HuH-7 (cell line): ENCODE measurements around the gene CACNA1D.

ENCODE experiments used
- DNase-seq: peaks from one replicate; pipeline ENCODE4 v3.0.0; 2011; ENCODE audit warnings: low spot score

The CACNA1D gene

DNA sequence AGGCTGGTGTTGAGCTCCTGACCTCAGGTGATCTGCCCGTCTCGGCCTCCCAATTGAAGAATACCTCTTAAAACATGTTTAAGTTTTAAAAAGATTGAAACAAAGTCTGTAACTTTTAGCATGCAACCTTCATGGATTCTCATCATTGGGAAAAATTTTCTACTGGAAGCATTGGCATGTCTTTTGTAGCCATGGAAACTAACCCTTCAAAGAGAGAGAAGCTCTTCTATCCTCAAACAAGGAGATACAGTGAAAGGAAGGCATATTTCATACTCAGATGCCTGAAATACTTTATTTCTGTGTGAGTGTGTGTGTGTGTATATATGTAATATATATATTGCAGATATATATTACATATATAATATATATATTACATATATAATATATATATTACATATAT, 196.9 kb downstream of the CACNA1D start:
- DNase-seq = no peak

DNA sequence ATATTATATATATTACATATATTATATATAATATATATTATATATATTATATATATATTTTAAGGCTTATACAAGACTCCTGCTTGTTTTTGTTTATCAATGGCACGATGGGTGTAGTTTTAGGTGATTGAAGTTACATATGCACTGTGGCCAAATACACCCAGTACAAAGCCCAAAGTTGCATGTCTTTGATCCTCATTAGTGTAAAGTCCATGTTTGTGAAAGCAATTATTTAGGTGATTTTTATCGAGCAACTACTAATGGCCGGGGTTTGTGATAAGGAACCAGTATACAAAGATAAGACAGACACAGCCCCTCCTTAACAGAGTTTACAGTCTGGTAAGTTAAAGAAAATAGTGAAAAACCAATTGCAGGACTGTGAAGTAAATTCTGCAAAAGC, 197.5 kb downstream of the CACNA1D start:
- DNase-seq = no peak

DNA sequence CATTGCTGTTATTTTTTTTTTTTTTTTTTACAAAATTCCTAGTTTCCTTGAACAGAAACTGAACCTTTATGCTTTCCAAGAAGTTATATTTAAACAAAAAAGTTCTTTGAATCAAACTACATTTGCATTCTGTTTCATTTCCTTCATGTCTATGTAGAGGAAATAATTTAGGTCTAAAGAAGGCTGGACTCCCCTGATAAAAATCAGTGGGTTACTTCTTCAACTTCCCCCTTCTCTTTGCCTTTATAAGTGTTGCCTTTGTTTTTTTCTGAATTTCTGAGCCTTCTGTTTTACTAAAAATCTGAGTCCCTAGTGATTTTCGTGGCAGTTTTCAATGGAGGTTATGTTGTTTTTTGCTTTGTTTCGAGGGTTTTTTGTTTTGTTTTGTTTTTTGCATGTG, 199.0 kb downstream of the CACNA1D start:
- DNase-seq = no peak

DNA sequence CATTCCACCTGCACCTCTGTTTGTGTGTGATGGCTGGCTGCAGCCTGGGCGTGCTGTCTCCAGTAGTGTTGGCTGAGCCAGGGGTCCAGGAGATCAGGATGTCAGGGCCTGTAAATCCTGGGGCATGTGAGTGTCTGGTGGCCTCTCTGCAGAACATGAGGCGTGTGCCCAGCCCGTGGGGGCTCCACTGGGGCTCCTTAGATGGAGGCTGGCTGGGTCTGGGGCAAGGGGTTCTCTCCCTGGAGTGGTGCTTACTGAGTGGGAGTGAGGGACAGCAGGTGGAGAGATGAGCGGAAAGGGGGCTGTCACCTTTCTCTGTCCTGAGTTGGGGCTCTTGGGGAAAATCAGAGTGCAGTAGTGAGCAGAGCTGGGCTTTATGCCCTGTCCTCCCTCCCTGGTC, 199.6 kb downstream of the CACNA1D start:
- no peak for DNase-seq

DNA sequence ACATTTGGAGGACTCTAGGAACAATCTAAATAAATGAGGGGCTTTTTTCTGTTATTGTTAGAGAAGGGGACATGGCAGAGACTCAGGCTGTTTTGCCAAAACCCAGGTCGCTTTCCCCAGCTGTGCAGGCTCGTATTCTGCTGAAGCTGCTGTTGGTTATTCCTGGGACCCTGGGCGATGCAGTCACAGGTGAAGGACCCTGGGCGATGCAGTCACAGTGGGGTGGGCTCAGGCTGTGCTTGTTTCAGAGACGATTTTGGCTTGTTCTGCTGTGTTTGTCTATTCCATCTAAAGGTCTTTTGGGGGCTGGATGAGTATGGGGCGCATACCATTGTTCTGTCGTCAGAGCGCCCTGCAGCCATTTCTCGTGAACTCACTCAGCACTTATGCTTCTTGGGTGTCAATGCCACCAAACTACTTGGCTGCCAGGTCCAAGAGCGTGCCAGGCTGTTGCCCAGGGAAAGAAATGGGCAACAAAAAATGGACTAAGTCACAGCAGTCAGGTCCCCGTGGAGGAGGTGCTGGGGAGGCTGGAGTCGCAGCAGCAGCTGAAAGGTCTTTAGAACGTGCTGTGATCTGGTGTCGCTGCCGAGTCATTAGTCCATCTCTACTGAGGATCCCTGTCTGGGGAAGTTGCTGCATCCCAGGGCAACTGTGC, 200.4 kb downstream of the CACNA1D start:
- no peak for DNase-seq

DNA sequence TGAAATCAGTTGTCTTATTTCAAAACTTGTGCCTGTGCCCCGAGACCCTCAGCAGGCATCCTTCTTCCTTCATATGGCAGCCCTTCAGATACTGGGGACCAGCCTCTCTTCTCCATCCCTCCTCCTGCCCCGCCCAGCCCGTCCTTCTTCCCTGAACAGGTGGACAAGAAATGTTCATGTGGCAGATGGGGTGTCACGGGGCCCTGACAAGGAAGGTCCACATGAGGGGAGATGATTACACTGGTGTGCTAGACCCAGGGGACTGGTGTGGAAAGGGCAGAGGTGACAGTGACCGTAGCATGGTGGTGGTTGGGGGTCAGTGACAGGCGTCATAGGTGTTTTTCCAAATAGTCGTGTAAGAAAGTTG, 200.9 kb downstream of the CACNA1D start:
- DNase-seq = no peak

DNA sequence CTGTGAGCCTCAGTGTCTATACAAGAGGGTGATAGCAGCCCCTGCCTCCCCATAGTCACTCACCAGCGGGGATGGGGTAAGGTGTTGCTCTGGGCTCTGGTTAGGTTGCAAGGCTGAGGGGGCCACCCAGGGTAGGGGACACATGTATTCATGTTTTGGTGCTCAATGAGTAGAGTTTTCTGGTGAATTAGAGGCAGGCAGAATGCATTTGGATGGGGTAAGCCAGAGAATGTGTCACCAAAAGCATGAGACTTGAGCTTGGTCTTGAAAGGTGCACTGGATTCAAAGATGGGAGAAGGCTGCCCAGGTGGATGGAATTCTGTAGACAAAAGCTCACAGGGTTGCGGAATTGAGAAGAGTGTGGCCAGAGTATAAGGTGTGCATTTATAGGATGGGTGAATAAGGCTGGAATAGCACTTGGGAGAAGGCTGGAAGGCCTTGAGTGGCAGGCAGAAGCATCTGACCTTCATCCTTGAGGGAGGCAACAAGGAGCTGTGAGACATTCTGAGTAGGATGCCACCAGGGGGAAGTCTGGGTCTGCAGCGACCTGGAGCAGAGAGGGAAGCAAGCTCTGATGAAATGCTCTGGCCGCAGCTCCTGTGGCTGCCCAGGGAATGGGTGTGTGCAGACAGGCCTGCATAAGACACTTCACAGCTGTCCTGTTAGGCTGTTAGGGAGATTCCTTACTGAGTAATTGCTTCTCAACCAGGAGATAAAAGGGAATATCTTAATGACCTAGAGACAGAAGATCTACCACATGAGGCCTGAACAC, 202.2 kb downstream of the CACNA1D start:
- no peak for DNase-seq

DNA sequence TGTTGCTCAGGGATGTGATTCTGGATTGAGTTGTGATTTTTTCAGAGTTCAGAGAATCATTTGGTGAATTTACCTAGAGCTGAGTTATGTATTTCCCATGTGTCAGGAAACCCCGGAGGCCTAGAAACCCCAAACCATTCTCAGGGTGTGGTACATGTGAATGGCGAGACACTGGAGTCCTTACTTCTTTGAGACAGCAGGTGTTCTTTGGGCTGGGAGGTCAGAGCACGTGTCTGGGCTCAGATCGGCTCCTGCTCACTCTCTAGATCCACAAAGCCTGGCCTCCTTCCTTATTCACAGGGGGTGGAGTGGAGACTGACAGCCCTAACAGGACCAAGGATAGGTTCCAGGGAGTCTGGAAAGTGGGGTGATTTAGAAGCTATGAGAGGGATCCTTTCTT, 206.0 kb downstream of the CACNA1D start:
- DNase-seq = no peak

DNA sequence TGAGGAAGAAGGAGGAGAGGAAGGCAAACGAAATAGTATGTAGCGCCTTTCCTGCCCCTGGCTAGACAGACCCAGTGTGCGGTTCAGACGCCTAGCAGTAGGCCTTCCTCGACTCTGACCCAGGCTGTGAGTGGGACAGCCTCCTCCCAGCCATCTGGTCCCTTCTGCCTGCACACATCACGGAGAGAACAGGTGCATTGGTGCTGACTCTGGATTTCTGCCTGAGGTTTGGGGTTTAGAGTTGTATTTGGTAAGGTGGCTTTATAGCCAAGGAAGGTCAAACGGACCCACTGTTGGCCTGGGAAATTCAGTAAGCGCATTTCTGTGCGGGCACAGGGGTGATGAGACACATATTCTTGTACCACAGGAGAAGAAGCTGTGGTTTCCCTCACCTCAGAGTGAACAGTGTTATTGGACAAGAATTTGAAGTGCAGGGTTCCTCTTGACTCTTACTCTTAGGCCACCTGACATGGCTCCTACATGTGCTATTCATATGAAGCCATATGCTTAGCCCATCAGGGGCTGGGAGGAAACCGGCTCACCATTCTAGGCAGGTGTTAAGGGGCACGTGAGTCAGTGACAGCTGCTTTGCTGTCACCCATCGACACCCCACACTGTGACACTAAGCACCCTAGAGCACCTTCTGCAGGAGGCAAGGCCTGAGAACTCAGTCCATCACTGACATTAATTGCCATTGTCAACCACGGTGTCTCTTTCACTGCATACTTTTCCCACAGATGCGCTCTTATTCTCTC, 208.5 kb downstream of the CACNA1D start:
- no peak for DNase-seq

DNA sequence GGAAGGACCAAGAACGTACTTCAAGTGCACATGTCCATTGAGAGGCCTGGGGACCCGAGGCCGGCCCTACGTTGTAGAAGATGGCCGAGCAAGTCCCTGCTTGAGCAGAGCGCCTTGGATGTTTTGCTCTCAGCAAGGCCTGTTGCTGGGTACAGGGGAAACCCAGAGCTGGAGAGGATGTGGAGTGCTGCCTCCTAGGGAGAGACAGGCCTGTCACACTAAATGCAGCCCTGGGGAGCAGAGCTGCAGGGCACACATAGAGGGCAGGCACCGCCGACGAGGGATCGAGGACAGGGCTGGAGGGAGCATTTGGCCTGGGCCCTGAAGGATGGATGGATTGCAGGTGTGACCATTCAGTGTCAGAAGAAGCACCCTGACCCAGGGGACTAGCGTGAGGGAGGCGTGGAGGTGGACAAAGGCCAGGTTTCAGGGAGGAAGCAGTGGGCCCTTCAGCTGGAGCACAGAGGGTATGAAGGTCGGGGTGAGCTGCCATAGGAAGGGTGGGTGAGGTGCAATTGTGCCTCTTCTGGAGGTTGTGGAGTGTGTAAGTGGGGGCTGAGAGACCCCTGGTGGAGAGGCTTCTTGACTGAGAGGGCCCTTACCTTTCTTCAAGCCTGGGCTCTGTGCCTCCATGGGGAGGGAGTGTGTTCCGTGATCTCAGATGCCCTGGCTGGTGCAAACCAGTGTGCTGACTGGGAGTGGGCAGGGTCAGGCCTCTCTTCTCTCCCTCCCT, 209.4 kb downstream of the CACNA1D start:
- no peak for DNase-seq

DNA sequence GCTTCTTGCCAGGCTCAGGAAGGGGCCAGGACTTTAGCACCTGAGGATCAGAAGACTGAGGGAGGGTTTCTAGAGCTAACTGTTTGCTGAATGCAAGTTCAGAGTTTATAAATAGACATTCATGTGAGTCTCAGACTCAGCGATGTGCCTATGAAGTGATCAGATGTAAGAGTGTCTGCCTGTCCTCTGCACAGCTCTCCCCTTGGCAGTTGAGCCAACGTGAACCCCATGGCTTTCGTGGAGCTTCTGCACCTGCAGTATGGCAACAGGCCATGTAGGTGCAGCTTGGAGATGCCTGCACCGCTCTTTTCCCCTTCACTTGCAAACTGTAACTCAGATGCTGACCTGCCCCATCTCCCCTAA, 209.9 kb downstream of the CACNA1D start:
- no peak for DNase-seq

DNA sequence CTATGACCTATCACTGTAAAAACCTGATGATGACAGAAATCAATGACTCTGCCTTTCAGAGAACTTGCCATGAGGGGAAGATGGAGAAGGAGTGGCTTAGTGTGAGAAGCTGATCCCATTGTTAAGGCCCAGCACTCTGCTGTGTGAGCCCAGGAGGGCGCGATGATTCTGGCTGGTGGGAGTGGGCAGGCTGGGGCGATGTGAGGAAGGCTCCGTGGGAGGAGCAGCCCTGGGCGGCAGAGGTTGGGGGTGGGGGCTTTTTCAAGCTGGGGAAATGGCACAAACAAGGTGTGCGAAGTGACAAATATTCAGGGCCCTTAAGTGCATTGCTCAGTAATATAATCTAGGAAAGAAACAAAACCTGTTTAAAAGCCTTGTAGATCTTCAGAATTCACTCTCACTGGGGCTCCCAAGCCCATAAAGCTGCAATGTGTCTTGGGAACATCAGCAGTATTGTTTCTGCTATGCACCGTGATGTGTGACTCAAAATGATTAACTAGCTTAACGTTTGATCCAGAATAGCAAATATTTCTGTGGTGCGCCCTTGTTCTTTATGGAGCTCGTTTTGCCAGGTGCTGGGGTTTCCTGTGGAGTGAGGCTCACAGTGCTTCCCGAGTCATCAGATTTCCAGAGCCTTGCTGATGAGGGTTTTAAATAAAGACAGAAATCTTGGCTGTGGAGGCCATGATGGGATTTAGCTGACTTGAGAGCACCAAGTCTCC, 210.8 kb downstream of the CACNA1D start:
- no peak for DNase-seq

DNA sequence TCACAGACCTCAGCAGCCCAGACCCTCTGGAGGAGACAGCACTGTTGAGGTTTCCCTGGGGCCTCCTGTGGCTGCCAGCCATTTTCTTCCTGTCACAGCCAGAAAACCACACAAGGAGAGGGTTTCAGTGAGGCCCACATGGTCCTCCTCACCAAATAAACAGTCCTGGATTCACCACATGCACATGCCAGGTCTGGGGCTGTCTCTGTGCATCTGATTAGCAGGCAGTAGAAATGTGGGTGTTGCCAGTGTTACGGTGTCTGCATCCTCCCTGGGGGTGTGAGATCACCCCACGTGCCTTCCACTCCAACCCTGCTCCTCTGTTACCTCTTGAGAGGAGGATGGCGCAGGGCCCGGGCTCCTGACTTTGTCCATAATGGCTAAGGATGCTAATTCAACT, 211.4 kb downstream of the CACNA1D start:
- DNase-seq = no peak

DNA sequence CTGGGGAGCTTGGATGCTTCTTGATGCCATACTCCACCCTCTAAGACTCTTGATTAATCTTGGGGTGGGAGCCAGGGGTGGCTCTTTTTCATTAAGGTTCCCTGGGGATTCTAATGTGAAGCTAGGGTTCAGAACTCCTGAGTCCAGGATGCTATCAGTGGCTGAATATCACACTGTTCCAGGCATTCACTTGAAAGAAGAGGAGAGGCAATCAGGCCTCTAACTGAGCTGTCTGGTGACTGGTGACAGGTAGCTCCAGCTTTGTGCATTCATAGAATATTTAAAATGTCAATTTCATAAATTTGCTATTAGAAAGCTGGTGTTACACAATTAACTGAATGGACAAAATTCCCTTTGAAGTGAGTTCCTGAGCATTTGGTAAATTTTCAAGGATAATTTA, 212.8 kb downstream of the CACNA1D start:
- no peak for DNase-seq

DNA sequence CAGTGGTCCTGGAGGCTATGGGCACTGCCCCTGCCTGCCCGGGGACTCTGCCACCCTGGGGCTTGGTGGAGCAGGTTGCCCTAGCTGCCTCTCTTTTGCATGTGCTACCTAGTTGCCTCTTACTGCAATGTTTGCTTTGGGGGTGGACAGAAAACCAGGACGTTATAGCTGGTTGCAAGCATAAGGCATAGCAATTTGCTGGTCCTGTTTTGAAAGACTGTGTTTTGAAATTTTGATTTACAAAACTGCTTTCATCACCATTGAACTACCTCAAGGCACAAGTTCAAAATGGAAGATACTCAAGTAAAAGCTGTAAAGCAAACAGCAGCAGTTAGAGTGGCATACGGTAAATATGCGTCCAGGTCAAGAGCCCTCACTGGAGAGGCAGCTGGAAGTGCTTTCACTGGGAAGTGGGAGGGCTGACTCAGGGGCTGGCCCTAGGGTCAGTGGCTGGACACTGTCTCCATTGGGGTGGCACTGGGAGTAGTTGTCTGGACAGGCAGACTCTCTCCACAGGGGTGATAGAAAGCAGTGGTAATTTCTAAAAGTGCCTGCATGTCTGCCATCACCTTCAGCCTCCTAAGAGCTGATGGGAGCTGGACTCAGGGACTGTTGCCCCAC, 213.7 kb downstream of the CACNA1D start:
- no peak for DNase-seq

DNA sequence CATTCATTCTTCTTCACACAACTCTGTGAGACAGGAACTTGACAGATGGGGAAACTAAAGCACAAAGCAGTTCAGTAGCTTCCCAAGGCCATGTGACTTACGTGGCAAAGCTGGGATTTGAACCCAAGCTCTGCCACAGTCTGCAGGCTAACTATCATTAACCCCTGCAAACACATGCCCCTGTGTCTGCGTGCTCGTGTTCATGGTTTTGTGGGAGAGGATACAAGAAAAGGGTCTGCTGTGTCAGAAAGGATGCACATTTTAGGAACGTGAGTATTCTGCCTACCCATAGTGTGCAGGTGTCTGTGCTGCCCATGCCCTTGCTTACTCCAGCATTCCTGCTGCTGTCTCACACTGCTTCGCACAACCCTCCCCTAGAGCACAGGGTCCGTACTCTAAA, 214.8 kb downstream of the CACNA1D start:
- no peak for DNase-seq

DNA sequence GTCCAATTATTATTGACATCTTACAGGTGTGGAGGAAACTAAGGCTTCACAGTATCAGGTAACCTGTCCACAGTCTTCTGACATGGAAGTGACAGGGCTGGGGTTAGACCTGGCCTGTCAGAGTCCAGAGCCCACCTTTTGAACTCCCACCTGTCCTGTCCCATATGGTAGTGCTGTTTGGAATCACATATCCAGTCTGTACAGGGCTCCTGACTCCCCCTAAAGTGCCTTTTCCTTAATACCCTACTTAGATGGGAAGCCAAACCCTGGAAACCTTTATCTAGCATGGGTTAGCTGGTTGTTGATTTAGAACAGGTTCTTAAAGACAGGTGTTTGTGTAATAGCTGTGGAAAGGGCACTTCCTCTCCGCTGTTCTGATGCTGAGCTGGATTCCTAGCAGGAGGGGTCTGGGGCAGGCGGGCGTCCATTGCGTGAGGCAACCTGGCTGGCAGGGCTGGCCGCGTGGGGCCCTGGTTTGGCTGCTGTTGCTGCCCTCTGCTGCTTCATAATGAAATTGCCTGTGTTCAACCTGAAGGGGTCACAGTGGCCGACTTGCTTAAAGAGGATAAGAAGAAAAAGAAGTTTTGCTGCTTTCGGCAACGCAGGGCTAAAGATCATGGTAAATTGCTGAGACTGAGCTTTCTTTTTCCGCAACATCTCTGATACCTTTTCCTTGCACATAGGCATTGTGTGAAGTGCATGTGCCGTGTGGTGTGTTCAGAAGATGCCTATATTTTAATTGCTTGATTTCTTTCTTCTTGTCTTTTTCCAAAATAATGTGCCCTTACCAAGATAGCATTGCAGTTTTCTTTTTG, 215.7 kb downstream of the CACNA1D start:
- peak; percentile 39 for DNase-seq

DNA sequence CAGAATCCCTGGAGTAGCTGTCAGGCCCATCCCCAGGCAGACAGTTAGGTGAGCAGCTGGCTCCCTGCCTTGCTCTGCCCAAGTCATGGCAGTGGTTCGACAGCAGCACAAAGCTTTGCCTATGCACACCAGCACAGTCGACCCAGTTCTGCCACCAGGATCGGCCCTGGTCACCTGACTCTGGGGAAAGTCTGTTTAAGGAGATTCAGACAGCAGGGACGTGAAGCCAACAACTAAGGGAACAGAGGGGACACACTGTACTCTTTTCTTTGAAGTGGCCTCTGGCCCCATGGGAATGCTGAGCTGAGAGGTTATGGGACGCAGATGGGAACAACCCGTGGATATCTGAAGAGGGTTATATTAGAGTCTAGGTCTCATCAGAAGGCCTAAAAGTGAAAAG, 217.0 kb downstream of the CACNA1D start:
- no peak for DNase-seq

DNA sequence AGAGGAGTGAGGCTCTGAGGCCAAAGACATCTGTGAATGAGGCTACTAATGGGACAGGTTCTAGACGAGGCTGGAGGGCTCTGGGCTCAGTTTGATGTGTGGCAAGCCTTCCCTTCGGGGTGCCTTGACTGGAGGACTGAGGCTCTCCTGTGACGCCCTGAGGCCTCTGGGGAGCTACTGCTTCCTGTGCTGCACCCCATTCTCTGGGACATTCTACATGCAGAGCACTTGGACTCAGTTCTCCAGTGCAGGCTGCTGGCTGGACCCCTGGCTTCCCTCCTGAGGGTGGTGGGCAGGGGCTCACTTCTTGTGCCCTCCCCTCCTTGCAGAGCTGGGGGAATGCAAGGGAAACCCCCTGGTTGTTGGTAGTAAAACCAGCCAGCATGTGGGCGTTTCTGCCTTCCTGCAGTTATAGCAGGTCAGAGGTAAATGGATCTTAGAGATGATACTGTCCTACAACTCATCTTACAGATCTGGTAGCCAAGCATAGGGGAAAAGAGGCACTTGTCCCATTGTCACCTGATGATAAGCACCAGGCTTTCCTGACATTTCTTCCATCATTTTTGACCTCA, 218.5 kb downstream of the CACNA1D start:
- no peak for DNase-seq

DNA sequence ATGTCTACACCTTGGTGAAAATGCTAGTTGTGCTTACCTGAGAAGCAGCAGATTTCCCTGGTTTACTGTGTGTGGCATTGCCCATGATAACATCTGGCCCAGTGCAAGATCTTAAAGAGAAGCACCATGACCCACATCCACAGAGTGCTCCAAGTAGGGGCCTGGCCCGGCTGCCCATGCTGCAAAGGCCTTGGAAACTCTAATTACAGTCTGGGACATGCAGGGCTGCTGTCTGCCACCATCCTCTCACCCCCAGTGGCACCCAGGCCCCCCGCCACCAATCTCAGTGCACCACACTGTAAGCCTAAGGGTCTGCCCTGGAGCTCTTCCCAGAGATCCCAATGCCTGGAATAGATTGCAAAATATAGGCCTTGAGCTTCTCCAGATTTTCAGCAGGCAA, 219.2 kb downstream of the CACNA1D start:
- DNase-seq = no peak
